H9 (cell line): ENCODE results near the gene FAM78B. TPM values are rescaled to one million over a fixed set of nuclear protein-coding genes. Genes with fewer than 3 reads are reported as not detected.

ENCODE experiments used
- DNase-seq: peaks from one replicate; pipeline ENCODE4 v3.0.0-alpha.2; 2017
- H2AFZ ChIP-seq: one replicate; pipeline ENCODE4 v1.6.1; 2013; ENCODE audit warnings: mild to moderate bottlenecking, low read length, control low read depth, moderate library complexity
- H2AK5ac ChIP-seq: 2 replicates; pipeline ENCODE4 v1.6.1; 2013; ENCODE audit warnings: low read length, control low read depth, mixed read lengths; ENCODE audit not compliant: insufficient read length
- H2BK120ac ChIP-seq: one replicate; pipeline ENCODE4 v1.6.1; 2013; ENCODE audit warnings: low read depth, mild to moderate bottlenecking, low read length, control low read depth, inconsistent platforms; ENCODE audit not compliant: poor library complexity, severe bottlenecking
- H2BK12ac ChIP-seq: 2 replicates; pipeline ENCODE4 v1.6.1; 2013; ENCODE audit warnings: low read length, control low read depth, mixed read lengths, low read depth; ENCODE audit not compliant: insufficient read length
- H2BK15ac ChIP-seq: 2 replicates; pipeline ENCODE4 v1.6.1; 2013; ENCODE audit warnings: low read depth, low read length, control low read depth
- H2BK20ac ChIP-seq: one replicate; pipeline ENCODE4 v1.6.1; 2013; ENCODE audit warnings: low read depth, mild to moderate bottlenecking, low read length, control low read depth, inconsistent platforms; ENCODE audit not compliant: poor library complexity, severe bottlenecking
- H2BK5ac ChIP-seq: 2 replicates; pipeline ENCODE4 v1.6.1; 2013; ENCODE audit warnings: low read length, control low read depth, mixed read lengths; ENCODE audit not compliant: insufficient read length
- H3K14ac ChIP-seq: 2 replicates; pipeline ENCODE4 v1.6.1; 2013; ENCODE audit warnings: low read length, control low read depth; ENCODE audit not compliant: insufficient read depth
- H3K18ac ChIP-seq: 2 replicates; pipeline ENCODE4 v1.6.1; 2013; ENCODE audit warnings: low read depth, mild to moderate bottlenecking, mixed read lengths, low read length, control low read depth; ENCODE audit not compliant: insufficient read length
- H3K23ac ChIP-seq: 2 replicates; pipeline ENCODE4 v1.6.1; 2013; ENCODE audit warnings: low read length, control low read depth, mixed read lengths, low read depth; ENCODE audit not compliant: insufficient read length
- H3K23me2 ChIP-seq: 2 replicates; pipeline ENCODE4 v1.6.1; 2013; ENCODE audit warnings: low read depth, mild to moderate bottlenecking, mixed read lengths, low read length, control low read depth; ENCODE audit not compliant: insufficient read length, poor library complexity, severe bottlenecking
- H3K27ac ChIP-seq: 2 replicates; pipeline ENCODE4 v1.5.1; 2013; ENCODE audit warnings: low read length, control low read depth, mixed read lengths, low read depth; ENCODE audit not compliant: insufficient read length
- H3K27me3 ChIP-seq: 2 replicates; pipeline ENCODE4 v1.6.1; 2013; ENCODE audit warnings: low read length, control low read depth, inconsistent platforms; ENCODE audit not compliant: insufficient read depth
- H3K4ac ChIP-seq: 2 replicates; pipeline ENCODE4 v1.6.1; 2013; ENCODE audit warnings: low read depth, mild to moderate bottlenecking, control low read depth, inconsistent platforms, low read length, moderate library complexity
- H3K4me1 ChIP-seq: 2 replicates; pipeline ENCODE4 v1.6.1; 2013; ENCODE audit warnings: low read length, control low read depth, inconsistent platforms; ENCODE audit not compliant: insufficient read depth
- H3K4me2 ChIP-seq: 2 replicates; pipeline ENCODE4 v1.6.1; 2013; ENCODE audit warnings: low read length, control low read depth, mixed read lengths; ENCODE audit not compliant: insufficient read length, insufficient read depth
- H3K56ac ChIP-seq: 2 replicates; pipeline ENCODE4 v1.6.1; 2013; ENCODE audit warnings: low read depth, mild to moderate bottlenecking, mixed read lengths, low read length, control low read depth; ENCODE audit not compliant: insufficient read length
- H3K79me1 ChIP-seq: 2 replicates; pipeline ENCODE4 v1.6.1; 2013; ENCODE audit warnings: low read depth, mild to moderate bottlenecking, moderate library complexity, low read length, control low read depth, inconsistent platforms; ENCODE audit not compliant: insufficient read depth, poor library complexity, severe bottlenecking
- H3K79me2 ChIP-seq: 2 replicates; pipeline ENCODE4 v1.6.1; 2013; ENCODE audit warnings: low read length, control low read depth, inconsistent platforms; ENCODE audit not compliant: insufficient read depth
- H3K9ac ChIP-seq: 2 replicates; pipeline ENCODE4 v1.6.1; 2013; ENCODE audit warnings: low read length, control low read depth, mixed read lengths; ENCODE audit not compliant: insufficient read length; ENCODE audit errors: extremely low read depth
- H3K9me3 ChIP-seq: one replicate; pipeline ENCODE4 v1.6.1; 2013; ENCODE audit warnings: low read depth, low read length, inconsistent platforms; ENCODE audit not compliant: control insufficient read depth
- H3T11ph ChIP-seq: one replicate; pipeline ENCODE4 v1.6.1; 2013; ENCODE audit warnings: mild to moderate bottlenecking, low read length, control low read depth, inconsistent platforms
- H4K20me1 ChIP-seq: one replicate; pipeline ENCODE4 v1.6.1; 2013; ENCODE audit not compliant: control insufficient read depth, insufficient read length, insufficient read depth
- H4K5ac ChIP-seq: 2 replicates; pipeline ENCODE4 v1.6.1; 2013; ENCODE audit warnings: low read depth, mild to moderate bottlenecking, mixed read lengths, low read length, control low read depth; ENCODE audit not compliant: insufficient read length
- H4K8ac ChIP-seq: replicated peaks from 2 replicates; pipeline ENCODE4 v1.6.1; 2013; ENCODE audit warnings: low read length, control low read depth, mixed read lengths, low read depth; ENCODE audit not compliant: insufficient read length
- H4K91ac ChIP-seq: 2 replicates; pipeline ENCODE4 v1.6.1; 2013; ENCODE audit warnings: low read depth, mild to moderate bottlenecking, moderate library complexity, mixed read lengths, low read length, control low read depth; ENCODE audit not compliant: insufficient read length
- H3K27ac Mint-ChIP-seq, 3 experiments: 2 replicates in 2 of 3; 3 replicates in 1 of 3; pipeline ENCODE4 v1.8.0; 2020 to 2021; ENCODE audit warnings: mixed read lengths in 3 of 3, mild to moderate bottlenecking in 1 of 3, moderate library complexity in 1 of 3
- H3K27me3 Mint-ChIP-seq: 2 replicates; pipeline ENCODE4 v1.8.0; 2021; ENCODE audit warnings: low read depth, mild to moderate bottlenecking, moderate library complexity, mixed read lengths
- H3K36me3 Mint-ChIP-seq, 3 experiments: 2 replicates in 2 of 3; 3 replicates in 1 of 3; pipeline ENCODE4 v1.8.0; 2020 to 2021; ENCODE audit warnings: low read depth in 3 of 3, mixed read lengths in 3 of 3; ENCODE audit not compliant: insufficient read depth in 1 of 3
- H3K4me1 Mint-ChIP-seq, 2 experiments: 2 replicates each; pipeline ENCODE4 v1.8.0; 2020; ENCODE audit warnings: mixed read lengths in 2 of 2
- H3K4me3 Mint-ChIP-seq, 2 experiments: 2 replicates in 1 of 2; 3 replicates in 1 of 2; pipeline ENCODE4 v1.8.0; 2020 to 2021; ENCODE audit warnings: mild to moderate bottlenecking in 2 of 2, mixed read lengths in 2 of 2, moderate library complexity in 1 of 2
- H3K9me3 Mint-ChIP-seq, 2 experiments: 2 replicates in 1 of 2; 3 replicates in 1 of 2; pipeline ENCODE4 v1.8.0; 2020; ENCODE audit warnings: mild to moderate bottlenecking in 2 of 2, mixed read lengths in 2 of 2, moderate library complexity in 1 of 2
- CTCF ChIP-seq: fragments of 200-600 bp; sonication (generic); conservative IDR thresholded peaks from 3 replicates; pipeline ENCODE4 v1.8.0; 2021; ENCODE audit warnings: antibody characterized with exemption, mild to moderate bottlenecking
- WGBS: extraction: QIAGEN DNeasy Blood & Tissue Kit; methylation state at CpG from one replicate; pipeline ENCODE4 v1.1.7; 2013; ENCODE audit warnings: missing lambda C conversion rate, low lambda C conversion rate, mixed read lengths; ENCODE audit not compliant: insufficient read length; ENCODE audit errors: extremely low coverage; 5-methylcytosine and 5-hydroxymethylcytosine counted together
- total RNA-seq: library from RNA; stranded (reverse); gene quantifications from 2 replicates; pipeline ENCODE4 v1.2.1, GENCODE V29; 2021

FAM78B gene
- total RNA-seq, 1 experiment from 2014 or later, result 2.3 TPM

DNA sequence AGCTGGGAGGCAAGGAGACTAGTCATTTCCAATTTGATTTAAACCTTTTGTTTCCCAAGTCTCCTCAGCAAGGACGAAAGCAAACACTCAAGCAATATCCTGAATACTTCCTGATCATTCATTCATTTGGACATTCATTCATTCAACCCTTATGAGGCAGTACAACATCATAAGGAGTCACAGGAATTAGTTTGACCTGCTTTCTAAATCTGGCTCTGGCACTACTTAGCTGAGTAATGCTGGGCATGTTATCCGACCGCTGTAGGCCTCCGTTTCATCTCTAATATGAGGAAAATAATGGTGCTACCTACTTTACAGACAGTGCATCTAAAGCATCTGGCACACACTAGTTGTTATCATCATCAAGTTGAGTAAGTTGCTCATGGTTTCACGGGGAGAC lies 11.7 kb downstream of the FAM78B start:
- no peak overlapping the region for H3K23ac ChIP-seq
- H3K4me1 ChIP-seq, result no peaks in the 10 kb centered on the region
- no peak overlapping the region for H3K18ac ChIP-seq
- no peak overlapping the region for H2AFZ ChIP-seq
- H3K14ac ChIP-seq, result no peak overlapping the region
- no peaks in the 10 kb centered on the region for H3K79me1 ChIP-seq
- TF ChIP-seq CTCF, result no peak
- H3K56ac ChIP-seq, result no peak overlapping the region
- H3K79me2 ChIP-seq, result no peaks in the 10 kb centered on the region
- H2AK5ac ChIP-seq, result no peak overlapping the region
- H4K91ac ChIP-seq, result no peak overlapping the region
- H4K8ac ChIP-seq, result no peak overlapping the region
- no peaks in the 10 kb centered on the region for H3K23me2 ChIP-seq
- H3K4me3 Mint-ChIP-seq, result no peak overlapping the region
- WGBS, result no CpG with 5 or more reads among the region's 5 CpGs
- H3K4me2 ChIP-seq, result no peak overlapping the region
- H3K9ac ChIP-seq, result no peak overlapping the region
- peaks cover 6% of the 10 kb centered on the region for H3K27me3 Mint-ChIP-seq
- no peak overlapping the region for H3K4ac ChIP-seq
- no peaks in the 10 kb centered on the region for H4K20me1 ChIP-seq
- H2BK5ac ChIP-seq, result no peak overlapping the region
- H2BK12ac ChIP-seq, result no peak overlapping the region
- H2BK15ac ChIP-seq, result no peak overlapping the region
- H2BK20ac ChIP-seq, result no peak overlapping the region
- no peak overlapping the region for H2BK120ac ChIP-seq
- H3K9me3 ChIP-seq, result no peaks in the 10 kb centered on the region
- H3T11ph ChIP-seq, result no peak overlapping the region
- H3K27ac ChIP-seq, result no peak overlapping the region
- H4K5ac ChIP-seq, result no peak overlapping the region
- no peak for DNase-seq
- H3K27me3 ChIP-seq, result no peaks in the 10 kb centered on the region
- H3K4me1 Mint-ChIP-seq, result peaks cover 5 to 6% of the 10 kb centered on the region in 2 experiments; a peak in 3 of 4 replicates
- no peaks in the 10 kb centered on the region for H3K9me3 Mint-ChIP-seq
- no peaks in the 10 kb centered on the region for H3K36me3 Mint-ChIP-seq
- no peak overlapping the region for H3K27ac Mint-ChIP-seq
